Measurements from ENCODE around the gene SLC35F4.
"Not testable (repeated sequence)": the region's sequence is repeated elsewhere in the genome, so short reads cannot be mapped to it uniquely, and the experiment has no call there.

SLC35F4 gene

GRCh38 chr14:57785058-57785457 is 80.8 kb downstream of the SLC35F4 start:
- no peak for DNase-seq

DNA sequence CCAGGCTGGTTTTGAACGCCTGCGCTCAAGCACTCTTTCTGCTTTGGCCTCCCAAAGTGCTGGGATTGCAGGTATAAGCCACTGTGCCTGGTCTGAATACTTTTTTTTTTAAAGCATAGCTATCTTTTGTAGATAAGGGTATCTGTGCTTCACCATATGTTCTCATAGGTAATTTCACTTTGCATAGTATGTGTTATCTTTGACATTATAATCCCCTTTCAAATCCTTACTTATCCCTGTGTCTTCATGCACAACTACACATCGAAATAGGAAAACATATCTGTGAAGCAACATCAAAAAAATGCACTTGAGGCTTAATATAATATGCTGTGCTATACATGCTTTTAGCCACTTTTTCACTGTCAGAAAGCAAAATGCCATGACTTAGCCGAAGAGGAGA is 94.1 kb downstream of the SLC35F4 start:
- DNase-seq = no peak

GRCh38 chr14:57769863-57770523 is 95.9 kb downstream of the SLC35F4 start:
- DNase-seq = no peak

GRCh38 chr14:57761800-57762199 is 104.1 kb downstream of the SLC35F4 start:
- no peak for DNase-seq

DNA sequence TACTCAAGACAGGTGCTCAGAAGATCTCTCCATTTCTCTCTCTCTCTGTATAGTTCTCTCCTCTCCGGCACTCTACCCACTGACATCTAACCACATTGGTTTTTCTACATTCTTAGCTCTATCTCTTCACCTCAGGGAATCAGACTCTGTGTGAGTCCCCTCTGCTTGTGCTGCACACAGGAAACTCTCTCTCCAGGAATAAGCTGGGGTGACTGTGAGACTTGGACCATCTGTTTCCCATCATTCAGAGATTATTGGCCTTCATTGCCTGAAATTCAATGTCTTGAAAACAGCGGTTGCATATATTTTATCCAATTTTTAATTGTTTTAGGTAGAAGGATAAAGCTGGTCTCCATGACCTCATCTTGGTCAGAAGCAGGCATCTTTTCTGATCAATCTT is 105.0 kb downstream of the SLC35F4 start:
- no peak for DNase-seq

DNA sequence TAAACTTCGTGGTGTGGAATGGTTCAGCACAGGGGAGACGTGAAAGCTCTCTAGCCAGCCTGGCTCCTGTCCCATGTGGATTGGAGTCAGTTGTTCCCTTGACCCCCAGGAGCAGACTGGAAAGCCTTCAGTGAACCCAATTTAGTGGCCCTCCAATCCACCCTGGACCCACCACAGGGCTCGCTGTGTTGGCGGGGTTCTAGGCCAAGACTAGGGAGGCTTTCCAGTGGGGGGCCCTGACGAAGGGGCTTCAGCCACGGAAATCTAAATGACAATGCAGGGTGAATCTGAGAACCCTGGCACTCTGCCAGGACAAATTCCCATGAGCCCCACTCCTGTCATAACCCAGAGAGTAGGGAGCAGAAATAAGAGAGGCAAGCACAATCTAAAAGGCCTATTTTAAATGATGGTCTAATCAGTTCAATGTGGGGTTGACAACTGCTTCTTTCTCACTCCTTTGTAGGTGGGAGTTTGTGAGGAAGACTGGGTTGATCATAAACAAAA is 110.8 kb downstream of the SLC35F4 start:
- no peak for DNase-seq

DNA sequence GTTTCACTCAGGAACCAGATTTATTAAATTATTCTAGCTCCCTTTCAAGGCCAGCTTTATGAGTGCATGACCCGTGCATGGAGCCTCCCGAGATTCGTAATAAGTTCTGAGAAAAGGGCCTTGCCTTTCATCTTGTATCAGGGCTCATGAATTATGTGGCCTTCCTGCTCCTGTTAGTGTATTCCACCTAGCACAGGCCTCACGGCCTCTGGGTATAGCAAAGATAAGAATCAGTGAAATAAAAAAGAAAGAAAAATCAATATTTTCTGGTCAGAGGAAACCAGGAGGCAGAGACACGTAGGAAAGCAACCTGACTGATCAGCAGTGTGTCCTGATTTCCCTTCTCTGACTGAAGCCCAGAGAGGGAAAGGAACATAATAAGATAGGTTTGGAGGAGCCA is 111.4 kb downstream of the SLC35F4 start:
- DNase-seq = no peak

DNA sequence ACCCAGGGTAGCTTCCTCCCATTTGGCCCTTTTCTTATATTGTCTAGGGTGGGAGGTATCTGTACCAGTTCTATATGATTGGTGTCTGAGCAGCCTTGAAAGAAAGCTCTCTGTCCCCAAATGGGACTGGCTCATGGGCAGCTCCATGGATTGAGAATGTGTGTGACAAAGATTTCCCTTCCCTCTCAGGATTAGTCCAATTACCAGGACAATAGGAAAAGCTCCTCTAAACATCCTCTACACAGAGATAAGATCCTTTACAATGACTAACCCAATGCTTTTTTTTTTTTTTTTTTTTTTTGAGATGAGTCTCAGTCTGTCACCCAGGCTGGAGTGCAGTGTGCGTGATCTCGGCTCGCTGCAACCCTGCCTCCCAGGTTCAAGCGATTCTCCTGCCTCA is 112.1 kb downstream of the SLC35F4 start:
- DNase-seq = no peak

GRCh38 chr14:57752142-57752695 is 113.7 kb downstream of the SLC35F4 start:
- DNase-seq = not testable (repeated sequence)

DNA sequence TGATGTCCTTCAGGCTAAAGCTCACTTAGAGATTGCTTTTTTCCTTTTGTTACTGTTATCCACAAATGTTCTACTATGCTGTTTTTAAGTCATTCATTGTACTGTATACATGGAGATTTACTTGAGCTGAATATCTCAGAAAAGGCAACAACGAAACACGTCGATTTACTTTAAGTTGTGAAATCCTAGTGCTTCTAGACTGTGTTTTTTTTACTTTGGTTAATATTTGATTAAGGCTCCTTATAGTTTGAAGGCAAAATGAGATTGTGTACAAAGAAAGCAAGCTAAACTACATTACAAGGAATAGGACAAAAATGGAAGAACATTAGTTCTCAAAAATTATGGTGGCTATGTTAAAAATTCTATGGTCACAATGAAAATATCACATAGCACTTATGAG is 114.5 kb downstream of the SLC35F4 start:
- no peak for DNase-seq

GRCh38 chr14:57749267-57749666 is 116.6 kb downstream of the SLC35F4 start:
- no peak for DNase-seq

DNA sequence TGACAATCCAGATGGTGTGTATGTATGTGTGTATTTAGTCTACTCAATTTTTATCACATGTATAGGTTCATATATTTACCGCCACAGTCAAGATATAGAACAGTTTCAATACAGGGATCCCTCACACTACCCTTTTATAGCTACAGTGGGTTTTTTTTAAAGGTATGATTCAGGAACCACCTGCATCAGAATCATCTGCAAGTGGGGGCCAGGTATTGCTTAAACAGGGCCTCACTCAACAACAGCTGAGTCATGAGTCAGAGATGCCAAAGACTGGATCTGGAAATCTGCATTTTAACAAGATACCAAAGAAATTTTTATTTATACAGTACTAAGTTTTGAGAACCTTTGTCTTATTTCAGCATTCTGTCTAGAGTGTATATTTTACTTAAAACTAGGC is 117.6 kb downstream of the SLC35F4 start:
- no peak for DNase-seq

GRCh38 chr14:57747036-57747435 is 118.9 kb downstream of the SLC35F4 start:
- DNase-seq = no peak

DNA sequence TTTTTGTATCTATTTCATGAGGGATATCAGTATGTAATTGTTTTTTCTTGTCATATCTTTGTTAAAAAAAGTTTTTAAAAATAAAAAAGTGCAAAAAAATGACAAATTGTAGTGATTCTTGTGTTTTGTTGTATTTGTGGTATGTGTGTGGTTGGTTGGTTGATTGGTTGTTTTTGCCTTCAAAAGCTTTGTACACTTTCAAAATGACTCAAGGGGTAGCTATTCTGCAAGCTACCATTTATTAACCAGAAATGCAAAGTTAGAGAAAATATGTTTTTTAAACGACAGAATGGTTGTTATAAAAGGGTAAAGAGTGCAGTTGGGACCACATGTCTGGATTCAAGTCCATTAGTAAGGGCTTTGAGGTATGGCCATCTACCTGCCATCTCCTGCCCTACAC is 119.3 kb downstream of the SLC35F4 start:
- DNase-seq = no peak

- no peak for DNase-seq
Observed at GRCh38 chr14:57739516-57739915, 126.4 kb downstream of the SLC35F4 start.

DNA sequence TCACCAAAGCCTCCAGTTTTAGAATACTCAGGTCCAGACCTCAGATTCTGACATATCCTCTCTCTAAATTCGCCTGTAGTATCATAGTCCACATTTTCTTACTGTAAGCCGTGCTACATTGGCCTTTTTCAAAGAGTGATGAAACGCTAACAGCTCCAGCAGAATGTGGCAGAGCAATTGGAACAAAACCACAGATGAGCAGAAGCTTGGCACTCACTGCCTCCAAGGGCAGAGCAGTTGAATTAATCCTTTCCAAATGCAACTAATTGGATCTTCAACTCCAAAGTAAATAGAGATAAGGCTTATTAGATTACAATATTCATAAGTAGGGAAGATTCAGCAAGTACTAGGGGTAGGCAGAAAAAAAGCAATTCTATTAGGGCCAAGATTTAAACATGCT is 128.3 kb downstream of the SLC35F4 start:
- DNase-seq = no peak

DNA sequence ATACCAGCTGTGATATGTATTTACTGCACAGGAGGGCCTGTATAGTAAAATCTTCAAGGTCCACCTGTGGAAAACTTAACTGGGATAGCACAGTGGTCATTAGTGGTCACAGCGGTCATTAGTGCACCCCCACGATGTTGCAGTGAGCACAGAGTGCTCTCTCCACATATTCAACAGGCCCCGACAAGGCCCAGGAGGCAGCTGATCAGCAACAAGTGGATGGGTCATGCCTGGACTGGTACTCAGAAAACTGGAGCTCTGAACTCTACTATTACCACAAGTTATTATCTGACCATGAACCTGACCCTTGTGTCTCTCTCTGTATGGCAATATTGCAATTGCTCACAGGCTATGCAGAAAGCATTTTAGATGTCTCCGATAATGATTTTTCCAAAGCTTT is 129.5 kb downstream of the SLC35F4 start:
- DNase-seq = no peak

DNA sequence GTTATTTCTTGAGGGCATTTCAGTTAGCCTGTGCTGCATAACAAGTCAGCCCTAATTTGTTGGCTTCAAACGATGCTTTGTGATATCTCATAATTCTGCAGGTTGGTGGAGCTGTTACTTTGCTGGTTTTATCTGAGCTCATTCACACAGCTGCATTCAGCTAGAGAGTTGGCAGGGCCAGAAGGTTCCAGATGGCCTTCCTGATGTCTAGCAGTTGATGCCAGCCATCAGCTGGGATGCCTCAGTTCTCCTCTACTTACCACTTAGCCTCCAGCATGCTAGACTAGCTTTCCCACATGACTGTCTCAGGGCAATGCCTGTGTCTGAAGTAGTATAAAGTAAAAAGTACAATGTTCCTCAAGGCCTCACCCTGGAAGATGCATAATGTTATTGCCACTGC is 130.6 kb downstream of the SLC35F4 start:
- DNase-seq = no peak

DNA sequence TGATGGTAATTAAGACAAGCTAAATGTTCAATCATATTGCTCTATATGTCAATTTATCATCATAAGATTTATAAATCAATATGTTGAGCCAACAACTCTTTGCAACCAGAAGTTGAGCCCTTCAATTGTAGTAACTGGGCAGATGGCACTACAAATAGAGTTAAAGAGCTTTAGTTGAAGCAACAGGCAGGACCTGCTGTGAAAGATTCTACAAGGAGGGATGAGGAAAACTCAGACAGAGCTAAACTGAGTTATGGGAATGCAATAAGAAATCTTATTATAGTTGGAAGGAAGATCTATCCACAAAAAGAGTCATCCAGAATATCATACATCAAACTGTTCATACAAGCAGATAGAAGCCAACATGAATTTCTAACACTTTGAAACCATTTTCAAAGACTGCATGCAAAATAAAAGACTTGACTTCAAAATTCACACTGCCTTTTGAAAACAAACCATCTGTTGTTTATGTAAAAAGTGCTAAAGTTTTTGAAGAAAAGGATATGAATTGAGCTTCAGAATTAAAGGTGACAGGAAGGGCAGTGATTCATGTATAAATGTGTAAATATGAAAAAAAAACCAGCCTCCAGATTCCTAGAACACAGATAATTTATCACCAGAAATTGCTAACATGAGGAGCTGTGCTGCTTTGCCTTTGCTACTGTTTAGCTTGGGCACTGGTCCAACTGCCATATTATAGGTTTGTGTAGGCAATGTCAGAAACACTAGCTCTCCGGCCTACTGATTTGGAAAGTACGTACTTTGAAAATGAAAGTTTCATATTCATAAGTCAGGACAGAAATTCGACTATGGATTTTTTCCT is 133.2 kb downstream of the SLC35F4 start:
- DNase-seq = no peak

DNA sequence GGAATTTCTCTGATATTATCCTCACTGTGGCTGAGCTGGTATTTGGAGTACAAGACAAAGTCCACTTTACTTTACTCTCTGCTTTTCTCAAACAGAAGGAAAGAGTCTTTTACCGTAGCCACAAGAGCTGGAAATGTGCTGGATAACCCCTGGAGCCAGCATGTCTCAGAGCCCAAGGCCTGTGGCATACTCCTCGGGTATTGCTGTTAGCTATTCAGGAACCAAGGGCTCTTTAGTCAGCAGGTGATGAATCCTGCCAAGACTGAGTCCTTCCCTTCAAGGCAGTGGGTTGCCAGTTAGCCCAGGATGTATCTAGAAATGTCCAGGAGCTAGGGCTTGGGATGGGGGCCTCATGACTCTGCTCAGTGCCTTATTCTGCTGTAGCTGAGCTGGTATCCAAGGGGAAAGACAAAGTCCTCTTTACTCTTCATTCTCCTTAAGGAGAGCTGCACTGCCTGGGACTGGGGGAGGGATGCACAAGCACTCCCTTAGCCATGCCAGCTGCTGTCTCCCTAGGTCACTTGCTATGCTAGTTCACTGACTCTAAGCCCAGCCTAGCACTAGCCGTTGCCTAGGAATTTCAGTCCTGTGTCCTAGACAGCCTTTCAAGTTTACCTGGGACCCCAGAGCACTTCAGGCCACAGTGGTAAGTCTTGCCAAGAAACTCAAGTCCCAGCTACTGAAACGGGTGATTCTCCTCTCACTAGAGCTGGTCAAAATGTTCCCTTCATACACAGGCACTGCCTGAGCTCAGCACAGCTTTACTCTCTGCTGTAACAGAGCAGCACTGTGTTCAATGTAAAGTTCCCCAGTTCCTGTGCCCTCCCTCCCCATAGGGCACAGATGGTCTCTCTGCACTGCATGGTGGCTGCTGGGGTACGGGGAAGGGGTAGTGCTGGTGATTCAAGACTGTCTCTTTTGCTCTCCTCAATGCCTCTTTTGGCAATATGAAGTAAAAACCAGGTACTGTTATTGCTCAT is 136.4 kb downstream of the SLC35F4 start:
- DNase-seq = no peak

GRCh38 chr14:57725399-57726077 is 140.4 kb downstream of the SLC35F4 start:
- no peak for DNase-seq

GRCh38 chr14:57722141-57722540 is 143.8 kb downstream of the SLC35F4 start:
- not testable (repeated sequence) for DNase-seq

Data from activated naive CD4-positive, alpha-beta T cell treated with Interleukin-2 at 50 U/mL for 16 hours (primary cell).